Stimulated activated naive CD8-positive, alpha-beta T cell treated with anti-CD3 and anti-CD28 coated beads, Interleukin-15, amount 100 ng/mL, for 72 hours (primary cell): ENCODE data around the gene SKI.
"Not testable (repeated sequence)": the region's sequence is repeated elsewhere in the genome, so short reads cannot be mapped to it uniquely, and the experiment has no call there.

Experiments used
- ATAC-seq: fragments of 150-1000 bp; cut with Tn5 transposase; 2 replicates; pipeline ENCODE4 v1.10.0; 2021; ENCODE audit warnings: mild to moderate bottlenecking, moderate library complexity
- DNase-seq, 2 donors: peaks; one replicate each; pipeline ENCODE4 v3.0.0; 2021 to 2022
- H3K27ac Mint-ChIP-seq, 2 donors: one replicate each; pipeline ENCODE4 v1.8.0; 2022; ENCODE audit warnings: mild to moderate bottlenecking in 2 of 2, mixed read lengths in 2 of 2, moderate library complexity in 2 of 2
- H3K27me3 Mint-ChIP-seq: one replicate; pipeline ENCODE4 v1.8.0; 2022; ENCODE audit warnings: mixed read lengths
- H3K4me1 Mint-ChIP-seq: one replicate; pipeline ENCODE4 v1.8.0; 2022; ENCODE audit warnings: mild to moderate bottlenecking, mixed read lengths
- H3K4me3 Mint-ChIP-seq, 2 donors: one replicate each; pipeline ENCODE4 v1.8.0; 2022; ENCODE audit warnings: mild to moderate bottlenecking in 2 of 2, mixed read lengths in 2 of 2, moderate library complexity in 1 of 2
- H3K9me3 Mint-ChIP-seq, 2 donors: one replicate each; pipeline ENCODE4 v1.8.0; 2022; ENCODE audit warnings: mixed read lengths in 2 of 2

SKI gene

GRCh38 chr1:2238361-2239012, 10.4 kb downstream of the SKI start:
- H3K4me3 Mint-ChIP-seq: no peak overlapping the region
- H3K27ac Mint-ChIP-seq: no peak overlapping the region
- H3K27me3 Mint-ChIP-seq: no peaks in the 10 kb centered on the region
- no peak for ATAC-seq
- no peaks in the 10 kb centered on the region for H3K9me3 Mint-ChIP-seq
- no peak for DNase-seq
- H3K4me1 Mint-ChIP-seq: peaks cover 100% of the 10 kb centered on the region

DNA sequence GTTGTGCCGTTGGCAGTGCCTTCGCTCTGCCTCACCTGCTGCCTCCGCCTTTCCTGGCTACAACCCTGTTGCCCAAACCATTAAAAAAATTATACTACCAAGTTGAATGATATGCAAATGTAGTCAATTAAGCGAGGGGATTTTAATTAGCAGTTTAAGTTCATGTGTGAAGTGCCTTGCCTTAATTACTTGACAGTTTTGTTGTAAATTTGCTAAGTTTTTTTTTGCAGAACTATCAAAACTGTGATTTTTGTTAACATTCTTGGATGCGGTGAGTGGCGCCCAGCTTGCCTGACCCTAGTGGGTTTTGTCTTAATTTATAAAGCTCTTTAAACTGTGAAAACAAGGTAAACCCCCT, 10.9 kb downstream of the SKI start:
- no peaks in the 10 kb centered on the region for H3K27me3 Mint-ChIP-seq
- H3K4me3 Mint-ChIP-seq: no peak overlapping the region
- DNase-seq: no peak
- ATAC-seq: no peak
- H3K4me1 Mint-ChIP-seq: peaks cover 100% of the 10 kb centered on the region
- H3K27ac Mint-ChIP-seq: no peak overlapping the region
- no peaks in the 10 kb centered on the region for H3K9me3 Mint-ChIP-seq

DNA sequence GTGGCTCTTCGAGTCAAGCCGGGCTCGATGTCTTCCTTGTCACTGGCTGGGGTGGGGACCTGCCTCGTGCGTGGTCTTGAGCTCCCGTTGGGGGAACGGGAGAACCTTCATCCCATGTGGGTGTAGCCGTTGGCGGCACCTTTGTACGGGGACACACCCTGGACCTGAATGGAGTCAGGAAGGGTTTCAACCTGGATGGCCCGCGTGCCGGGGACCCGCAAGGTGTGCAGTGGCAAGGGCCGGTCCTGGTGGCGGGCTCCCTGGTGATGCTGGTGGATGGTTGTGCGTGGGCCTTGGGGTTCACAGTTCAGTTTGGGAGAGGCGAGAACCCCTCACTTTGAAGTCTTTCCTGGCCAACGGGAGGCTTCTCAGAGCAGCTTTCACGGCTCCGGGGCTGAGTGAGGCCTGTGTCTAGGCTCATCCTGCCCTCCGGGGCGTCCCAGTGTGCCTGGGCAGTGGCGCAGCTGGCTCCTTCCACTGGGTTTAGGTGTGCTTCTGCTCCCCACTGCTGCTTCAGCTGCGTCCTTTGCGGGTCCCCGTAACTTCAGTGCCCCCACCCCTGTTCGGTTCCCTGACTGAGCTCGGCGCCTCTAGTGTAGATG, 11.4 kb downstream of the SKI start:
- Mint-ChIP-seq H3K4me3 (peak overlapping the region; percentile 58 to 69), H3K4me1 (peaks cover 100% of the 10 kb centered on the region), H3K9me3 (no peaks in the 10 kb centered on the region), H3K27ac (peak overlapping the region; percentile 93 to 94), H3K27me3 (no peaks in the 10 kb centered on the region)
- ATAC-seq (no peak), DNase-seq (no peak)

DNA sequence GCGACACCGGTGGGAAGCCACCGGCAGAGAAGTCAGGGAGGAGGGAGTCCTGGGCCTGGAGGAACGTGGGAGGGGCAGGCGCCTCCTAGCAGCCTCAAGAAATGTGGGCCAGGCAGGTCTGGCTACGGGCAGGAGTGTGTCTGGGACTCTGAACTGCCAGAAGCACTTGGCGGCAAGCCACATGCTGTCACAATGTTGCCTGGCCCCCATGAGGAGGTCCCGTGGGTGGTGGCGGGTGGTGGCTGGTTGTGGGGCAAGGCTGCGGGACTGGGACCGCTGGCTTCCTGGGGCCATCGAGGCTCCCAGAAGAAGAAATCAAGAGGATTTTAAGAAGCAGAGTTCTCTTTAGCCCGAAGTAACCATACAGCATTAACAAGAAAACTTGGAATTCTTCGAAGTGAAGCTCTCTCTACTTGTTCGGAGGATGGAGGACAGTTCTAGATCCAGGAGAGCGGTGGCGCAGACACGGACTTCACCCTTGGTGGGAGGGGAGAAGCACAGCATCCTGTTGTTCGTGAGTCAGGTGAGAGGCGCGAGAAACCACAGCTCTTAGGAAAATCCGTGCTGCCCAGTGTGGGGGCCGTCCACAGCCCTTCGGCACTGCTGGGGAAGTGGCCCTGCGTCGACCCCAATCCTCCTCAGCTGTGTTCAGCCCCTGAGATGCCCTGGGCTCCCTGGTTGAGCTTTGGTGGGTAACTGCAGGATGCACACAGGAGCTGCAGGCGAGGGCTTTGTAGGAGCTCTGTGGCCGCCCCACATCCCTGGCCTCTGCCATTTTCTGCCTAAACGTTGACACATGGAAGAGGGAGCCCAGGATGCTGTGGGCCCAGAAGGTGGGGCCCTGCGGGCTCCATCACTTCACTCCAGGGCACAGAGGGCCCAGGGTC, 12.4 kb downstream of the SKI start:
- Mint-ChIP-seq H3K9me3 (no peaks in the 10 kb centered on the region), H3K4me1 (peaks cover 100% of the 10 kb centered on the region), H3K27me3 (no peaks in the 10 kb centered on the region), H3K27ac (peak overlapping the region; percentile 93 to 94), H3K4me3 (peak overlapping the region; percentile 58 to 69)
- DNase-seq (peak in 1 of 2 donors; percentile 39), ATAC-seq (peak; percentile 60)

DNA sequence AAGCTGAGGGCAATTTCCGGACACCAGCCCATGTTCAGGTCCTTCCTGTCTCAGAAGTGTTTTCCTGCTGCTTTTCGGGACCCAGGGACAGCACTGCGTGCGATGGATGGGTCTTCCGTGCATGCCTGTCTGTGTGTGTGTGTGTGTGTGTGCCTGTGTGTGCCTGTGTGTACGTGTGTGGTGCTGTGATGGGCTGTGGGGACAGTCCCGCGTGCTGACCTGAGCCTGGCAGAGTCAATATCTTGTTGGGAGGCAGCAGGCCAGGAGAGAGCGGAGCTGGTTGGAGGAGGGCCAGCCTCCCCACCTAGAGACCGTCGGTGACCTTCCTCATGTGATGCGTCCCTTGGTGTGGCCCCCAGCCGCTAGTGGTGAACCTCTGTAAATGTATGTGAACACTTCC, 13.7 kb downstream of the SKI start:
- H3K27me3 Mint-ChIP-seq: no peaks in the 10 kb centered on the region
- no peaks in the 10 kb centered on the region for H3K9me3 Mint-ChIP-seq
- H3K4me1 Mint-ChIP-seq: peaks cover 99% of the 10 kb centered on the region
- no peak overlapping the region for H3K27ac Mint-ChIP-seq
- peak overlapping the region in 1 of 2 donors; percentile 48 for H3K4me3 Mint-ChIP-seq
- DNase-seq (no peak), ATAC-seq (no peak)

- no peak overlapping the region for H3K27ac Mint-ChIP-seq
- H3K9me3 Mint-ChIP-seq: no peaks in the 10 kb centered on the region
- H3K4me3 Mint-ChIP-seq: no peak overlapping the region
- ATAC-seq (no peak), DNase-seq (no peak)
- H3K27me3 Mint-ChIP-seq: no peaks in the 10 kb centered on the region
- H3K4me1 Mint-ChIP-seq: peaks cover 99% of the 10 kb centered on the region
Measured at GRCh38 chr1:2242814-2243725, 15.0 kb downstream of the SKI start.

GRCh38 chr1:2247045-2247394, 18.9 kb downstream of the SKI start:
- not testable (repeated sequence) for DNase-seq, ATAC-seq, H3K9me3 Mint-ChIP-seq, H3K27me3 Mint-ChIP-seq
- Mint-ChIP-seq H3K27ac (peak overlapping the region in 1 of 2 donors; percentile 56), H3K4me3 (peak overlapping the region in 1 of 2 donors; percentile 32), H3K4me1 (peaks cover 95% of the 10 kb centered on the region)

GRCh38 chr1:2247760-2248126, 19.6 kb downstream of the SKI start:
- Mint-ChIP-seq H3K9me3 (no peaks in the 10 kb centered on the region), H3K27ac (no peak overlapping the region), H3K4me3 (no peak overlapping the region), H3K4me1 (peaks cover 95% of the 10 kb centered on the region), H3K27me3 (no peaks in the 10 kb centered on the region)
- ATAC-seq: no peak
- DNase-seq: no peak

DNA sequence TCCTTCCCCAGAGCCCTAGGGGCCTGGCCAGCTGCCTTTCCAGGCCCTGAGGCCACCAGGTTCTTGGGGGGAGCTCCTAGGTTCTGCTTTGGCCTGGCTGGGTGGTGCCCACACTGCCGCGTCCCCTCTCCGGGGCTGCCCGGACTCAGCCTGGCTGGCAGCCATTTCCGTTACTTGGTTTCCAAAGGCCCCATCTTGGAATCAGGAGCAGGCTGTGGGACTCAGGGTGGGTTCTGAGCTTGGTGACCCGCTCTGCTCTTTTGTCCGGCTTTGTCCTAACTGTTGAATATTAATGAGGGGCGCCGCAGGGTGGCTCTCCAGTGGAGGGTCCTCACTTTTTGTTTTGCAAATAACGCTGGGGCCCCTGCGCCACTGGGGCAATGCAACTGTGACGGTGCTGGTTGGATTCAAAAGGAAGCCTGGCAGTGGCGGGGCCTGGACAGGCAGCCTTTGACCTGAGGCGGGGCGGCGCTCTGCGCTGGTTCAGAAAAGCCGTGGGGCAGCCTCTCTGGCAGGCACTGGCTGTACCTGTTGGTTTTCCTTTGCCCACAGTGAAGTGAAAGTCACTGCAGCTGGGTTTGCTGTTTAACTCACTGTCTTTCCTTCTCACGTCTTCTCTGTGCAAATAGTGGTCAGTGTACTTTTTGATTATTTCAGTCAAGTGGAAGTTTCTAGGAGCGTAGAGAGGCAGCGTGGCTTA, 20.2 kb downstream of the SKI start:
- DNase-seq (no peak), ATAC-seq (no peak)
- no peak overlapping the region for H3K4me3 Mint-ChIP-seq
- H3K9me3 Mint-ChIP-seq: no peaks in the 10 kb centered on the region
- H3K27ac Mint-ChIP-seq: no peak overlapping the region
- H3K27me3 Mint-ChIP-seq: no peaks in the 10 kb centered on the region
- peaks cover 92% of the 10 kb centered on the region for H3K4me1 Mint-ChIP-seq

DNA sequence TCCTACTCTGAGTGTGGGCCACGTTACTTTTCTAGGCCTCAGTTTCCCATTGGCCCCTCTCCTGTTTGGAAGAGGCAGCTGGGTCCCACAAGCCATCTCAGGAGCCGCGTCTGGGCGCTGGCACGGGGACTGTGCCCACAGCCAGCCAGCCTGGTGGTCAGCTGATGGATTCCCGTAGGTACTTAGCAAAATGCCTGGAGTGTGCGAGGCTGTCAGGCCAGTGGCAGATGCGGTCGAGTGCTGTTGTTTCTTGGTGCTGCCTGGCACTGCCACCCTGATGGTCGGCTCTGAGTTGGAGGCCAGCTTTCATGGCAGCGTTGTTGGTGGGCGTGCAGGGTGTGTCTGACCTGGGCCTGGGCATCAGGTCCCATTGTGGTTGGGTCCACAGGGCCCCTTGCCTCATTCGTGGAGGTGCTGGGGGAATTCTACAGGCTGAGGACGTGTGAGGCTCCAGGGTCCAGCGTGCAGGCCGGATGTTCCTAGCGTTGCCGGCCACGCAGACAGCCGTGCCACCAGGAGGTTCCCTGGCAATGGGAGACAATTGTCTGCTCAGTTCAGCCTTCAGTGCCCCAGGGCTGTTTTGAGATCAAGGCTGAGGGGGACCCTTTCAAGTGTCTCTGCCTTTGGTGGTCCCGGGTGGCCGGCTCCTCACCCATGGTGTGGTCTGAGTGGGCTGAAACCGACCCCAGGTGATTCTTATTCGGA, 20.9 kb downstream of the SKI start:
- no peak overlapping the region for H3K4me3 Mint-ChIP-seq
- no peak overlapping the region for H3K27ac Mint-ChIP-seq

GRCh38 chr1:2249559-2249906, 21.4 kb downstream of the SKI start:
- H3K4me1 Mint-ChIP-seq: peaks cover 84% of the 10 kb centered on the region

More for the DNA sequence above, 20.9 kb downstream of the SKI start:
- no peaks in the 10 kb centered on the region for H3K27me3 Mint-ChIP-seq
- H3K9me3 Mint-ChIP-seq: no peaks in the 10 kb centered on the region
- ATAC-seq: no peak
- DNase-seq: no peak
- H3K4me1 Mint-ChIP-seq: peaks cover 90% of the 10 kb centered on the region

GRCh38 chr1:2250721-2251281, 22.7 kb downstream of the SKI start:
- Mint-ChIP-seq H3K27me3 (no peaks in the 10 kb centered on the region), H3K27ac (peak overlapping the region in 1 of 2 donors; percentile 74), H3K9me3 (no peaks in the 10 kb centered on the region), H3K4me1 (peaks cover 73% of the 10 kb centered on the region), H3K4me3 (no peak overlapping the region)
- ATAC-seq (no peak), DNase-seq (no peak)

More at GRCh38 chr1:2249559-2249906, 21.4 kb downstream of the SKI start:
- Mint-ChIP-seq H3K9me3 (no peaks in the 10 kb centered on the region), H3K4me3 (no peak overlapping the region), H3K27ac (no peak overlapping the region), H3K27me3 (no peaks in the 10 kb centered on the region)
- DNase-seq: no peak
- ATAC-seq: no peak

- ATAC-seq: no peak
- Mint-ChIP-seq H3K27me3 (no peaks in the 10 kb centered on the region), H3K4me1 (peaks cover 67% of the 10 kb centered on the region), H3K27ac (peak overlapping the region in 1 of 2 donors; percentile 79), H3K9me3 (no peaks in the 10 kb centered on the region), H3K4me3 (no peak overlapping the region)
- no peak for DNase-seq
Measured at GRCh38 chr1:2251363-2251762, 23.2 kb downstream of the SKI start.

DNA sequence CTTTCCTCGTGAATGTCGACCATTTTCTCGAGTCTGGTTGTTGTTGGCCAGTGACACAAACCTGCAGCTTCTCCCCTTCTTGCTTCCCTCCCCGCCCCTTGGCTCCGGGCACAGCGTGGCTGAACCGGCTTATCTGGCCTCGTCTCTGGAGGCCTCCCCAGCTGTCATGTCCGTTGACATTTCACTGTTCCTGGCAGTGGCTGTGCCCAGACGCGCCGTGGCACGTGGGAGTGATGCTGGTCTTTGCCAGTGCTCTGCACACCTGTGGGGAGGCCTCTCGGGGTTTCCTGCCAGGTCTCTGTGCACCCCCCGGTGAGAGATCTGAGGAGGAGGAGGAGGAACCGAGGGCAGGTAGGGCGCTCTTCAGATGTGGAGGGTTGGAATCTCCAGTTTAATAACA, 23.7 kb downstream of the SKI start:
- DNase-seq: no peak
- Mint-ChIP-seq H3K4me1 (peaks cover 63% of the 10 kb centered on the region), H3K4me3 (peak overlapping the region in 1 of 2 donors; percentile 6), H3K9me3 (no peaks in the 10 kb centered on the region), H3K27me3 (no peaks in the 10 kb centered on the region), H3K27ac (peak overlapping the region in 1 of 2 donors; percentile 79)
- ATAC-seq: no peak
